SK-N-SH (cell line): ENCODE results near the gene GKN1. TPM values are rescaled to one million over a fixed set of nuclear protein-coding genes. Genes with fewer than 3 reads are reported as not detected.

ENCODE experiments used
- CTCF ChIA-PET: fragments of 300-600, 350-600 bp; formaldehyde crosslinking; extraction: SDS; loops from one replicate; lab custom pipeline; 2021; lab: Yijun Ruan, JAX
- POLR2A ChIA-PET: fragments of 350-600 bp; sonication (Branson Sonifier 250); formaldehyde crosslinking; extraction: SDS; loops from one replicate; lab custom pipeline; 2020; ENCODE audit warnings: antibody characterized with exemption, inconsistent platforms; lab: Yijun Ruan, JAX
- DNase-seq: peaks from one replicate; pipeline ENCODE4 v3.0.0; 2012
- H2AFZ ChIP-seq: fragments of 200-600 bp; sonication (generic); 2 replicates; pipeline ENCODE4 v1.8.1; 2016; ENCODE audit warnings: antibody characterized with exemption, mild to moderate bottlenecking, low read depth
- H3F3A ChIP-seq: fragments of 200-600 bp; sonication (generic); replicated peaks from 2 replicates; pipeline ENCODE3; 2016; ENCODE audit warnings: antibody characterized with exemption, mild to moderate bottlenecking; ENCODE audit not compliant: insufficient read depth
- H3K27ac ChIP-seq, 2 experiments: fragments of 200-500 bp in 1 of 2; fragments of 200-600 bp in 1 of 2; sonication (Bioruptor generic) in 1 of 2; sonication (generic), shearing (Covaris generic) in 1 of 2; 2 replicates each; pipeline versions ENCODE4 v1.5.1 to v1.6.1; 2014 to 2016; ENCODE audit warnings: low read depth in 2 of 2, inconsistent platforms in 1 of 2, low read length in 1 of 2, mild to moderate bottlenecking in 1 of 2, mixed read lengths in 1 of 2
- H3K27me3 ChIP-seq: fragments of 200-600 bp; sonication (generic), shearing (Covaris generic); 2 replicates; pipeline ENCODE4 v1.6.1; 2016; ENCODE audit warnings: mixed run types; ENCODE audit not compliant: insufficient read depth
- H3K36me3 ChIP-seq, 2 experiments: fragments of 200-500 bp in 1 of 2; fragments of 200-600 bp in 1 of 2; sonication (Bioruptor generic) in 1 of 2; sonication (generic) in 1 of 2; replicated peaks in 1 of 2; 2 replicates each; pipeline versions ENCODE3 to v1.5.1; 2014 to 2016; ENCODE audit warnings: low read length in 1 of 2, mild to moderate bottlenecking in 1 of 2; ENCODE audit not compliant: insufficient read depth in 2 of 2, control insufficient read depth in 1 of 2
- H3K4me1 ChIP-seq, 2 experiments: fragments of 200-500 bp in 1 of 2; fragments of 200-600 bp in 1 of 2; sonication (Bioruptor generic) in 1 of 2; sonication (generic), shearing (Covaris generic) in 1 of 2; 2 replicates each; pipeline versions ENCODE4 v1.5.1 to v1.6.1; 2014 to 2016; ENCODE audit warnings: low read depth in 1 of 2, low read length in 1 of 2, mixed run types in 1 of 2; ENCODE audit not compliant: insufficient read depth in 2 of 2, control insufficient read depth in 1 of 2
- H3K4me2 ChIP-seq: fragments of 200-600 bp; sonication (generic), shearing (Covaris generic); 2 replicates; pipeline ENCODE4 v1.6.1; 2017; ENCODE audit warnings: mixed run types
- H3K4me3 ChIP-seq, 2 experiments: fragments of 200-500 bp in 1 of 2; fragments of 200-600 bp in 1 of 2; sonication (Bioruptor generic) in 1 of 2; sonication (generic), shearing (Covaris generic) in 1 of 2; 2 replicates each; pipeline versions ENCODE4 v1.5.1 to v1.8.1; 2014 to 2016; ENCODE audit warnings: low read depth in 2 of 2, inconsistent platforms in 1 of 2, low read length in 1 of 2, mild to moderate bottlenecking in 1 of 2, mixed read lengths in 1 of 2, moderate library complexity in 1 of 2
- H3K79me2 ChIP-seq: fragments of 200-600 bp; sonication (generic); 2 replicates; pipeline ENCODE4 v1.8.1; 2017; ENCODE audit warnings: mild to moderate bottlenecking; ENCODE audit not compliant: insufficient read depth
- H3K9ac ChIP-seq: fragments of 200-600 bp; sonication (generic); 2 replicates; pipeline ENCODE4 v1.6.1; 2017; ENCODE audit warnings: mixed run types
- H3K9me2 ChIP-seq: fragments of 200-600 bp; sonication (generic); 2 replicates; pipeline ENCODE4 v1.6.1; 2017; ENCODE audit warnings: mixed run types
- H3K9me3 ChIP-seq: fragments of 200-600 bp; sonication (generic); 2 replicates; pipeline ENCODE4 v1.6.1; 2017; ENCODE audit warnings: mixed run types, mild to moderate bottlenecking, moderate library complexity
- H4K20me1 ChIP-seq: fragments of 200-600 bp; sonication (generic); 2 replicates; pipeline ENCODE4 v1.6.1; 2017; ENCODE audit warnings: mild to moderate bottlenecking, mixed run types; ENCODE audit not compliant: insufficient read depth
- CHD2 ChIP-seq: fragments of 150-350 bp; IDR thresholded peaks from 2 replicates; pipeline ENCODE4 v1.6.1; 2018; ENCODE audit warnings: low read length; ENCODE audit not compliant: partially characterized antibody
- EP300 ChIP-seq, 2 experiments: IDR thresholded peaks; 2 replicates each; pipeline versions ENCODE4 v1.4.0 to v1.6.1; 2012; ENCODE audit warnings: borderline replicate concordance in 1 of 2, low read depth in 1 of 2, low read length in 1 of 2
- EZH2phosphoT487 ChIP-seq: fragments of 200-600 bp; sonication (generic); IDR thresholded peaks from 2 replicates; pipeline ENCODE4 v1.6.1; 2017; ENCODE audit warnings: low read depth, mixed run types, mild to moderate bottlenecking, antibody characterized with exemption, moderate library complexity, borderline replicate concordance
- FOXJ3 ChIP-seq: sonication (generic); formaldehyde crosslinking; IDR thresholded peaks from 2 replicates; pipeline ENCODE4 v1.5.1; 2020; ENCODE audit warnings: mild to moderate bottlenecking, missing genetic modification reagents
- MAX ChIP-seq: IDR thresholded peaks from 2 replicates; pipeline ENCODE4 v1.4.0; 2012; ENCODE audit warnings: low read depth
- MXI1 ChIP-seq: IDR thresholded peaks from 2 replicates; pipeline ENCODE4 v1.6.1; 2012; ENCODE audit warnings: mild to moderate bottlenecking, low read depth, low read length, improper control_type of control experiment
- NFIC ChIP-seq: IDR thresholded peaks from 2 replicates; pipeline ENCODE4 v1.4.0; 2012; ENCODE audit warnings: borderline replicate concordance
- NRF1 ChIP-seq: IDR thresholded peaks from 2 replicates; pipeline ENCODE4 v1.6.1; 2012; ENCODE audit warnings: low read depth, mild to moderate bottlenecking, low read length
- PBX3 ChIP-seq: IDR thresholded peaks from 2 replicates; pipeline ENCODE4; 2012
- POLR2AphosphoS5 ChIP-seq: IDR thresholded peaks from 2 replicates; pipeline ENCODE4 v1.6.1; 2012; ENCODE audit warnings: low read depth, low read length
- RAD21 ChIP-seq: IDR thresholded peaks from 2 replicates; pipeline ENCODE4 v1.6.1; 2012; ENCODE audit warnings: mild to moderate bottlenecking, low read length
- RCOR1 ChIP-seq: fragments of 150-350 bp; IDR thresholded peaks from 2 replicates; pipeline ENCODE4 v1.6.1; 2017; ENCODE audit warnings: antibody characterized with exemption, low read length
- RFX5 ChIP-seq: IDR thresholded peaks from 2 replicates; pipeline ENCODE4 v1.6.1; 2012; ENCODE audit warnings: mild to moderate bottlenecking, improper control_type of control experiment, low read length
- SIN3A ChIP-seq: IDR thresholded peaks from 2 replicates; pipeline ENCODE4 v1.6.1; 2012; ENCODE audit warnings: low read depth, mild to moderate bottlenecking, low read length, moderate library complexity, borderline replicate concordance
- SMC3 ChIP-seq: IDR thresholded peaks from 2 replicates; pipeline ENCODE4 v1.6.1; 2012; ENCODE audit warnings: low read depth, low read length, improper control_type of control experiment
- TCF12 ChIP-seq: IDR thresholded peaks from 2 replicates; pipeline ENCODE4 v1.4.0; 2012
- USF1 ChIP-seq: IDR thresholded peaks from 2 replicates; pipeline ENCODE4 v1.4.0; 2012; ENCODE audit warnings: low read depth, borderline replicate concordance
- ZBTB33 ChIP-seq: IDR thresholded peaks from 2 replicates; pipeline ENCODE4 v1.4.0; 2012; ENCODE audit warnings: low read depth, borderline replicate concordance
- WGBS: methylation state at CpG from one replicate; pipeline ENCODE4 v1.1.6; 2017; ENCODE audit warnings: low lambda C conversion rate; 5-methylcytosine and 5-hydroxymethylcytosine counted together
- polyA plus RNA-seq, 3 experiments: library from polyadenylated mRNA; depleted of rRNA; stranded (reverse); fragments of >200 nt; gene quantifications; 2 replicates each; pipeline ENCODE4 v1.2.3, GENCODE V29; 2012

Gene GKN1
- polyA plus RNA-seq, 1 of the 3 experiments (the other 2 are of a cell fraction) = not detected

GRCh38 chr2:68992341-68992740 is 17.9 kb downstream of the GKN1 start:
- CTCF ChIA-PET = interaction anchor here (1.4 to 2.6 kb wide), 3 partner anchors 14 to 314 kb away, joined by 3 to 11 read pairs (median 4); no protein-coding TSS in a partner anchor
- DNase-seq = no peak
- no peaks in the 10 kb centered on the region for H3K9me3 ChIP-seq
- no peak overlapping the region for H2AFZ ChIP-seq
- no peak overlapping the region for H3K4me3 ChIP-seq
- H3K36me3 ChIP-seq = no peaks in the 10 kb centered on the region
- no peaks in the 10 kb centered on the region for H3K9me2 ChIP-seq
- TF ChIP-seq NFIC (no peak), MAX (no peak), RAD21 (no peak)
- no peaks in the 10 kb centered on the region for H3K27me3 ChIP-seq
- no peak overlapping the region for H3K9ac ChIP-seq
- no peaks in the 10 kb centered on the region for H3F3A ChIP-seq
- WGBS = 67% methylated on average over 5 of the region's 5 CpGs
- H3K79me2 ChIP-seq = no peaks in the 10 kb centered on the region
- POLR2A ChIA-PET = no interaction called here
- no peak overlapping the region for H3K27ac ChIP-seq
- no peaks in the 10 kb centered on the region for H4K20me1 ChIP-seq
- no peak overlapping the region for H3K4me2 ChIP-seq
- no peaks in the 10 kb centered on the region for H3K4me1 ChIP-seq

- H3K9me2 ChIP-seq = no peaks in the 10 kb centered on the region
- no peaks in the 10 kb centered on the region for H3K79me2 ChIP-seq
- H3K27ac ChIP-seq = no peak overlapping the region
- ChIA-PET CTCF (interaction anchor here (1.4 to 2.6 kb wide), 3 partner anchors 13 to 314 kb away, joined by 3 to 11 read pairs (median 4); no protein-coding TSS in a partner anchor), POLR2A (no interaction called here)
- WGBS = 67% methylated on average over 3 of the region's 3 CpGs
- DNase-seq = no peak
- no peaks in the 10 kb centered on the region for H3K36me3 ChIP-seq
- no peaks in the 10 kb centered on the region for H3K4me1 ChIP-seq
- no peak overlapping the region for H2AFZ ChIP-seq
- H3K27me3 ChIP-seq = no peaks in the 10 kb centered on the region
- H3K4me3 ChIP-seq = no peak overlapping the region
- no peaks in the 10 kb centered on the region for H3F3A ChIP-seq
- H3K9me3 ChIP-seq = no peaks in the 10 kb centered on the region
- no peak for TF ChIP-seq FOXJ3 (CRISPR knock-in tag)
- no peak for TF ChIP-seq PBX3
- TF ChIP-seq SIN3A = no peak
- no peak for TF ChIP-seq RFX5
- no peak for TF ChIP-seq EP300 (IDR thresholded peaks at IDR 0.05; ENCODE audit: borderline replicate concordance in 1 of 2, low read depth in 1 of 2, low read length in 1 of 2)
- no peak for TF ChIP-seq ZBTB33
- TF ChIP-seq RCOR1 = no peak
- TF ChIP-seq POLR2AphosphoS5 = no peak
- no peak for TF ChIP-seq EZH2phosphoT487
- TF ChIP-seq USF1 = no peak
- no peak for TF ChIP-seq SMC3
- TF ChIP-seq TCF12 = no peak
- no peak for TF ChIP-seq NFIC
- TF ChIP-seq CHD2 = no peak
- TF ChIP-seq MAX = no peak
- no peak for TF ChIP-seq MXI1
- TF ChIP-seq NRF1 = no peak
- H3K4me2 ChIP-seq = no peak overlapping the region
- no peaks in the 10 kb centered on the region for H4K20me1 ChIP-seq
- no peak overlapping the region for H3K9ac ChIP-seq
Observed at GRCh38 chr2:68992933-68993332, 18.5 kb downstream of the GKN1 start.
